ENCODE data around the gene ZFP90.

DNA sequence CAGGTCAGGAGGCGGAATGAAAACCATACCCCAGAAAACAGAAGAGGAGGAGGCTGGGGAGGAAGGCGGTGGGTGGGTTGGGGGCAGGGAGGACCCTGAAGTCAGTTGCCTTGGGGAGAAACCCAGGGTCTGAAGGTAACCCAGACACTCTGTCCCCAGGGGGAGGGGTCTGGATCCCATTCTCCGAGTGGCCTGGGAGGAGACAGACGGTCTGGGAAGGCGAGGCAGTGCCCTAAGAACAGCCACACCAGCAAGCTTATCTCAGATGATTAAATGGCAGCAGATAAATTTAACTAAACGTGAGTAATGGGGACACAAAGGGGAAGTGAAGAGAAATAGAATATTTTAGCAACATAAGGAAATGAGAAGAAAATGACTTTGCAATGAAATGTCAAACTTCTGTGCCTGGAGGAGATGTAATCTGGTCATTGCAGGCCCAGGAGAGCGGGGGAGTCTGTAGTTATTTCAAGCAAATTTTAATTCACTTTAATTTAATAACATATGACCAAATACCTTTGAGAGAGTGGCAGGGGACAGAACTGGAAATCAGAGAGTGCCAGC, 21.4 kb upstream of the ZFP90 start:
- TF ChIP-seq, protein P1, sequence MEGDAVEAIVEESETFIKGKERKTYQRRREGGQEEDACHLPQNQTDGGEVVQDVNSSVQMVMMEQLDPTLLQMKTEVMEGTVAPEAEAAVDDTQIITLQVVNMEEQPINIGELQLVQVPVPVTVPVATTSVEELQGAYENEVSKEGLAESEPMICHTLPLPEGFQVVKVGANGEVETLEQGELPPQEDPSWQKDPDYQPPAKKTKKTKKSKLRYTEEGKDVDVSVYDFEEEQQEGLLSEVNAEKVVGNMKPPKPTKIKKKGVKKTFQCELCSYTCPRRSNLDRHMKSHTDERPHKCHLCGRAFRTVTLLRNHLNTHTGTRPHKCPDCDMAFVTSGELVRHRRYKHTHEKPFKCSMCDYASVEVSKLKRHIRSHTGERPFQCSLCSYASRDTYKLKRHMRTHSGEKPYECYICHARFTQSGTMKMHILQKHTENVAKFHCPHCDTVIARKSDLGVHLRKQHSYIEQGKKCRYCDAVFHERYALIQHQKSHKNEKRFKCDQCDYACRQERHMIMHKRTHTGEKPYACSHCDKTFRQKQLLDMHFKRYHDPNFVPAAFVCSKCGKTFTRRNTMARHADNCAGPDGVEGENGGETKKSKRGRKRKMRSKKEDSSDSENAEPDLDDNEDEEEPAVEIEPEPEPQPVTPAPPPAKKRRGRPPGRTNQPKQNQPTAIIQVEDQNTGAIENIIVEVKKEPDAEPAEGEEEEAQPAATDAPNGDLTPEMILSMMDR (IDR thresholded peaks at IDR 0.05) = no peak
- no peak for TF ChIP-seq POLR2A (IDR thresholded peaks at IDR 0.05)

All from testis (tissue), 2 donors.